NCI-H2029 (cell line): ENCODE measurements around the gene CERS3.

Experiments
- DNase-seq: peaks from one replicate; lab custom pipeline; 2025; lab: John Stamatoyannopoulos, UW

Gene CERS3

DNA sequence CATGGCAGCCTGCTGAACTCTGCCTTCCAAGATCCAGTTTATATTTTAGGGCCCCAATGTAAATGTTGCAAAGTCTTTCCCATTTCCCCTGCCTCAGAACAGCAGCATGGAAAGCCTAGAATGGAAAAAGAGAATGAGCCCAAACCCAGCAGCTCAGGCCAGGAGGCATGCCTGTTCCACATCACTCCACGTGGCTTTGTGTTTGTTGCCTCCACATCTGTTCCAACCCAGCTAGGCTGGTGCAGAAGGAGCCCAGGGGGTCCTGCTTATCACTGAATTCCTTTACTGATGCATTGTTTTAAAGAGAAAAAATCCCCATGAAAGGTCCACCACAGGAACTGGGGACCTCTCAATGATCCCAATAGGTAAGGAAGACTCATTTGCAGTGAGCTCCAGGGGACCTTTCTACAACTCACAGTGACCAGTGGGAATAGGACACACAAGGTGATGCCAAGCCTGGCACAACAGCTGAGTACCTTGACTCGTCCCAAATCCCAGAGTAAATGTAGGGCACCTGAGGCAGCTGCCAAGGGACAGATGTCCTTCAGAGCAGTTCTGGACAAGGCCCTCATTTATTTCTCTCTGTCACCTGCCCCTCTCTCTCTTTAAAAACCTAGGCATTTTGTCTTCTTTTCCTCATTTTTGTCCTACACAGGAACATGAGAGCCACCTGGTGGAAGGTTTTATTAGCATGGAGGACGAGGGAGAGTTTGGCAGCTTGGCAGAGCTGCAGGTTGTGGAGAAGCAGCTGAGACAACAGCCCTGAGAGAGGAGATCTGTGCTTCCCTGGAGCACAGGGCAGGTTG is 145.2 kb downstream of the CERS3 start:
- DNase-seq = peak; percentile 17

- DNase-seq = no peak
These were observed 154.8 kb downstream of the CERS3 start for GRCh38 chr15:100373942-100374341.

DNA sequence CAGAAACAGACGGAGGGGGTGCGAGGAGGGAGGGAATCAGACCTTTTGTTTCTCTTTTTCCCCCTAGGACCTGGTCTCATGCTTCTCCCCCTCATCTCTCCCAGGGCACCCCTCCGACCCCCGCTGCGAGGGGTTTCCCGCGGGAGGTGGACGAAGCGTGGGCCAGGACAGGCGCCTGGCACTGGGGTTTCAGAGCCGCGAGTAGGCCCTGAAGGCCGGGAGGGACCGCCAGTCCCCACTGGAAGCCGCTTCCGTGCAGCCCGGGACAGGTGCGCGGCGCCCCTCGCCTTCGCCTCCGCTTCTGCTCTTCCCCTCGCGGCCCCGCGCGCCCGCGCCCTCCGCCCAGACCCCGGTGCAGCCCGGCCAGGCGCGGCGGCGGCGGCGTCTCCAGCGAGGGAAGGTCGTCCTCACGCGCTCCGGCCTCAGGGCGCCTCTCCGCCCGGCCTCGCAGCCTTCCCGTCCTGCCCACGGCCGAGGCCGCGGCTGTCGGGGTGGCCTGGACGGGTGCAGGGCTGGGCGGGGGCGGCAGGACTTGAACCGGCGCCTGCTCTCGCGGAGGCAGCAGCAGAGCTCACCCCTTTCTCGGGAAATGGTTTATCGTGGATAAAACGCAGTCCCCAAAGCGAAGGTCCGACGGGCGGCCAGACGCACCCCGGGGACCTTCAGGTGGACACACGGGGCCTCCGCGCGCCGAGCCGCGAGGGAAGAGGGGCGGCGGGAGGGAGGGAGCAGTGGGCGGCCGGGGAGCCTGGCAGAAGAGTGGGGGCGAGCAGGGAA is 155.4 kb downstream of the CERS3 start:
- no peak for DNase-seq

- DNase-seq = no peak
These were observed 156.0 kb downstream of the CERS3 start for GRCh38 chr15:100372739-100373119.

GRCh38 chr15:100355342-100355741 is 173.4 kb downstream of the CERS3 start:
- no peak for DNase-seq

DNA sequence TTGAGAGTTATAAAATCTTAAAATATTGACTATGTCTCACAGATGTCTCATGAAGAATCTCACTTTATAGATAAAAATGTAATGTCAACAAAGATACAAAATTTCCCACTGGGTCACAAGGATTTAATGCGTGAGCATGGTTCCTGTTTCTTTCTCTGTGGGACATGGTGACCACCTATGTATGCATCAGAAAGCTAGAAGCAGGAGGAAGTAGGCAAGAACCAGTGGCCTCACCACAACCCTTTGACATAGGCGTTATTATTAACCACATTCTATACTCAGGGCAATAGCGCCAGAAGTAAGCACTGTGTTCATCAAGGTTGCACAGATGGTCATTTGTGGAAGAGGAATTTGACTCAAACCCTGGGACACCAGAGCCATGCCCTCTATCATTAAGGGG is 175.3 kb downstream of the CERS3 start:
- no peak for DNase-seq

GRCh38 chr15:100350434-100351226 is 178.1 kb downstream of the CERS3 start:
- peak; percentile 38 for DNase-seq
